Activated B cell treated with CpG ODN at 0.5 μM for 24 hours (primary cell): ENCODE data around the gene KLF13. TPM values are rescaled to one million over a fixed set of nuclear protein-coding genes. Genes with fewer than 3 reads are reported as not detected.
A peak's percentile ranks its signal among the peaks of the same experiment; 100 is the strongest.

ENCODE experiments used
- ATAC-seq: fragments of 200-7000 bp; cut with Tn5 transposase; one replicate; pipeline ENCODE4 v1.10.0; 2021; ENCODE audit warnings: low read depth, mild to moderate bottlenecking, moderate library complexity
- CTCF ChIA-PET: fragments of 350-600 bp; sonication (Branson Sonifier 250); formaldehyde crosslinking; loops from one replicate; lab custom pipeline; 2021; ENCODE audit warnings: antibody characterized with exemption; lab: Charles Lee
- POLR2A ChIA-PET: fragments of 350-600 bp; sonication (Branson Sonifier 250); formaldehyde crosslinking; loops from one replicate; lab custom pipeline; 2021; ENCODE audit warnings: antibody characterized with exemption; lab: Charles Lee
- DNase-seq: peaks from one replicate; pipeline ENCODE4 v3.0.0; 2022
- H3K27ac Mint-ChIP-seq: one replicate; pipeline ENCODE4 v1.8.0; 2020; ENCODE audit warnings: mixed read lengths
- H3K27me3 Mint-ChIP-seq: one replicate; pipeline ENCODE4 v1.8.0; 2021; ENCODE audit warnings: mixed read lengths
- H3K36me3 Mint-ChIP-seq: one replicate; pipeline ENCODE4 v1.8.0; 2021; ENCODE audit warnings: low read depth, mixed read lengths
- H3K4me1 Mint-ChIP-seq: one replicate; pipeline ENCODE4 v1.8.0; 2021; ENCODE audit warnings: mixed read lengths
- H3K4me3 Mint-ChIP-seq: one replicate; pipeline ENCODE4 v1.8.0; 2020; ENCODE audit warnings: mild to moderate bottlenecking, mixed read lengths
- H3K9me3 Mint-ChIP-seq: one replicate; pipeline ENCODE4 v1.8.0; 2020; ENCODE audit warnings: mixed read lengths
- intact Hi-C: fragments of 100-400 bp; cut with micrococcal nuclease; formaldehyde crosslinking; loops from one replicate; pipeline ENCODE4 v1.15.1; 2024
- total RNA-seq: library from RNA; stranded (reverse); gene quantifications from 2 replicates; pipeline ENCODE4 v1.2.3, GENCODE V29; 2022
- TF ChIP-seq, protein P1 (sequence below): fragments of 200-600 bp; IDR thresholded peaks from one replicate; pipeline ENCODE4 v1.8.0; 2022; ENCODE audit warnings: antibody characterized with exemption, mild to moderate bottlenecking

Gene KLF13
- total RNA-seq, 1 donor from 2014 or later: 178 TPM

DNA sequence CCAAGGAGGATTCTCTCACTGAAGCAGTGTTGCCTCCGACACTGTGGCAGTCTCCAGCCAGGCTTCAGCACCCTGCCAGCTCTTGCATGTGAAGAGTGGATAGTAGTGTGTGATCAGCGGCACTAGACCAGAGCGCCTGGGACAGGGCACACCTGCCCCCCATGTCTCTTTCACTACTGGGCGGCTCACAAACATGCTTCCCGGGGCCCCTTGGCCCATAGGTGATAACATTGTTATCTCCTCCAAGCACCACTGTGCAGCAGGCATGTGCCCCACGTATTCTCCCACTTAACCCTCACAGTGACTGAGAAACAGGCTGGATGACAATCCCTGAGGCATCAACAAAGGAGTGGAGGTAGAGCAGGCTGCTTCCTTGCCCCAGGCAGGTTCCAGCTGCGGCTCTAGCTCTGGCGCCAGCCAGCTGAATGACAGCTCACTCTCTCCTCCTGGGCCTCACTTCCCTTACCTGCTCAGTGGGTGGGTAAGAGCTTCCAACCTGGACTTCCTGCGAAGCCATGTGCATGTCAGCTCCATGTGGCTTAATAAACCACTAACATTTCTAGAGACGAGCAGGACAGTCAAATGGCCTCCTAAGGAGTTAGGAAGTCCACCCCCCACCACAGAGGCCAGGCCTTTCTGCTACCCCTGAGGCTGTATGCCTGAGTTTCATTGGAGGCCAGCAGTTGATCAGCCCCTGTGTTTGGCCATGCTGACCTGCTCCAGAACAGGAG is 37.8 kb downstream of the KLF13 start:
- no peaks in the 10 kb centered on the region for H3K9me3 Mint-ChIP-seq
- no peak for ATAC-seq
- TF ChIP-seq, protein P1, sequence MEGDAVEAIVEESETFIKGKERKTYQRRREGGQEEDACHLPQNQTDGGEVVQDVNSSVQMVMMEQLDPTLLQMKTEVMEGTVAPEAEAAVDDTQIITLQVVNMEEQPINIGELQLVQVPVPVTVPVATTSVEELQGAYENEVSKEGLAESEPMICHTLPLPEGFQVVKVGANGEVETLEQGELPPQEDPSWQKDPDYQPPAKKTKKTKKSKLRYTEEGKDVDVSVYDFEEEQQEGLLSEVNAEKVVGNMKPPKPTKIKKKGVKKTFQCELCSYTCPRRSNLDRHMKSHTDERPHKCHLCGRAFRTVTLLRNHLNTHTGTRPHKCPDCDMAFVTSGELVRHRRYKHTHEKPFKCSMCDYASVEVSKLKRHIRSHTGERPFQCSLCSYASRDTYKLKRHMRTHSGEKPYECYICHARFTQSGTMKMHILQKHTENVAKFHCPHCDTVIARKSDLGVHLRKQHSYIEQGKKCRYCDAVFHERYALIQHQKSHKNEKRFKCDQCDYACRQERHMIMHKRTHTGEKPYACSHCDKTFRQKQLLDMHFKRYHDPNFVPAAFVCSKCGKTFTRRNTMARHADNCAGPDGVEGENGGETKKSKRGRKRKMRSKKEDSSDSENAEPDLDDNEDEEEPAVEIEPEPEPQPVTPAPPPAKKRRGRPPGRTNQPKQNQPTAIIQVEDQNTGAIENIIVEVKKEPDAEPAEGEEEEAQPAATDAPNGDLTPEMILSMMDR: no peak
- H3K4me3 Mint-ChIP-seq: peak overlapping the region; percentile 28
- H3K27ac Mint-ChIP-seq: peak overlapping the region; percentile 64
- ChIA-PET CTCF (interaction anchor here (1.2 to 4.0 kb wide), 10 partner anchors 8 to 150 kb away, joined by 3 to 27 read pairs (median 6); no protein-coding TSS in a partner anchor), POLR2A (interaction anchor here (0.6 to 2.6 kb wide), 12 partner anchors 7 to 149 kb away, joined by 3 to 15 read pairs (median 6); partner anchors contain the start of gene KLF13)
- intact Hi-C loops: loop anchor here (2.0 to 10.0 kb wide), 2 partner anchors 28 to 100 kb away; no protein-coding TSS in a partner anchor
- no peaks in the 10 kb centered on the region for H3K27me3 Mint-ChIP-seq
- no peak for DNase-seq
- peaks cover 13% of the 10 kb centered on the region for H3K36me3 Mint-ChIP-seq
- H3K4me1 Mint-ChIP-seq: peaks cover 99% of the 10 kb centered on the region

DNA sequence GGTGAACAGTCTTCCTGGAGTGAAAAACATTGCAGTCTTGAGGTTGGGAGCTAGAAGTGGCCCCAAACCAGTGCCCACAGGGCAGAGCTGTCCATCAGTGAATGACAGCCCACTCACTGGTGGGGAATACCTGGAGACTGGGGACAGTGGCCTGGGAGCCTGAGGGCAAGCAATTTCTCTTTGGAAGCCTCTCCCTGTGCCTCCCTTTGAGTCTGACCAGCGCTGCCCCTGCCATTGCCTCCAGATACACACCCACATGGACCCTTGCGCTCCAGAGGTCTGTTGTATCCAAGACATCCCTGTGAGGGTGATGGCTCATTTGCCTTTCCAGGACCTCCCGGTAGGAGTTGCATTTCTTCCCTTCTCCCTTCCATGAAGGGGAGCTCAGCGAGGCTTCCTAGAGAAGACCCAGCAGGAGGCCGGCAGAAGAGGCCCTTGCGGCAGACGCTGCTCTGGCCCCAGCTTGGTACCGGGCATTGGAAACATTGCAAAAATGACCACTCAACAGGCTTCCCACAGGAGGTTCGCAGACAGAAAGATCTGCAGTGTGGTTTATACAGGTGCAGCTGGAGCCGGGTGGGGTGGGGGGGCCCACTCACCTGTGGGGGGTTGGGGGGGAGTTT is 38.5 kb downstream of the KLF13 start:
- Mint-ChIP-seq H3K36me3 (peaks cover 14% of the 10 kb centered on the region), H3K9me3 (no peaks in the 10 kb centered on the region), H3K4me1 (peaks cover 99% of the 10 kb centered on the region), H3K27ac (peak overlapping the region; percentile 66), H3K4me3 (peak overlapping the region; percentile 67), H3K27me3 (no peaks in the 10 kb centered on the region)
- CTCF ChIA-PET: interaction anchor here (0.7 to 4.0 kb wide), 15 partner anchors 9 to 151 kb away, joined by 3 to 27 read pairs (median 6); partner anchors contain the start of gene KLF13
- POLR2A ChIA-PET: interaction anchor here (0.6 to 2.6 kb wide), 14 partner anchors 8 to 150 kb away, joined by 3 to 15 read pairs (median 6); partner anchors contain the start of gene KLF13
- ATAC-seq (no peak), DNase-seq (no peak)
- TF ChIP-seq, protein P1: no peak
- intact Hi-C loops: loop anchor here (2.0 to 10.0 kb wide), 2 partner anchors 28 to 100 kb away; no protein-coding TSS in a partner anchor

DNA sequence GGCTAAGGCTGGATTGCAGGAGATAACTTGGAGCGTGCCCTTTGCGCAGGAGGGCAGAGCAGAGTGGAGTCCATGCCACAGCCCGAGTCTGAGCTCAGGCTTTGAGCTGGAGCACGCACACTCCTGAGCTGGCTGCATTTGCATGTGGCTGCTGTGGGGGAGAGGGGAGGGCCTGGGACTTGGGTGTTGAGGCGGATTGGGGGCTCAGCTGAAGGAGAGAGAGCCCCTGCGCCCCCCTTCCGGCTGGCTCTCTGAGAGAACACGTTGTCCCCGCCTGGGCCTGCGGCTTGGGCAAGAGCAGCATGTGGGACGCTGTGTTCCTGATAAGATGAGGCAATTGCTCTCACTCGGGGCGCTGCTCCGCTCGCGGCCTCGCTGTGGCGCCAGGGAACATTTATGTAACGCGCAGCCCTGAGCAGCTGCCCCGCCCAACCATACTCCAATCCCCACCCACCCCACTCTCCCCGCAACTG is 39.1 kb downstream of the KLF13 start:
- ChIA-PET CTCF (interaction anchor here (0.7 to 4.0 kb wide), 15 partner anchors 9 to 151 kb away, joined by 3 to 27 read pairs (median 6); partner anchors contain the start of gene KLF13), POLR2A (interaction anchor here (0.6 to 2.6 kb wide), 17 partner anchors 9 to 151 kb away, joined by 3 to 15 read pairs (median 6); partner anchors contain the start of gene KLF13)
- Mint-ChIP-seq H3K27me3 (no peaks in the 10 kb centered on the region), H3K9me3 (no peaks in the 10 kb centered on the region), H3K4me1 (peaks cover 99% of the 10 kb centered on the region), H3K4me3 (peak overlapping the region; percentile 67), H3K36me3 (peaks cover 15% of the 10 kb centered on the region), H3K27ac (peak overlapping the region; percentile 66)
- TF ChIP-seq, protein P1: no peak
- intact Hi-C loops: loop anchor here (1.0 to 10.0 kb wide), 5 partner anchors 27 to 150 kb away; no protein-coding TSS in a partner anchor
- peak; percentile 48 for ATAC-seq
- DNase-seq: peak; percentile 48

DNA sequence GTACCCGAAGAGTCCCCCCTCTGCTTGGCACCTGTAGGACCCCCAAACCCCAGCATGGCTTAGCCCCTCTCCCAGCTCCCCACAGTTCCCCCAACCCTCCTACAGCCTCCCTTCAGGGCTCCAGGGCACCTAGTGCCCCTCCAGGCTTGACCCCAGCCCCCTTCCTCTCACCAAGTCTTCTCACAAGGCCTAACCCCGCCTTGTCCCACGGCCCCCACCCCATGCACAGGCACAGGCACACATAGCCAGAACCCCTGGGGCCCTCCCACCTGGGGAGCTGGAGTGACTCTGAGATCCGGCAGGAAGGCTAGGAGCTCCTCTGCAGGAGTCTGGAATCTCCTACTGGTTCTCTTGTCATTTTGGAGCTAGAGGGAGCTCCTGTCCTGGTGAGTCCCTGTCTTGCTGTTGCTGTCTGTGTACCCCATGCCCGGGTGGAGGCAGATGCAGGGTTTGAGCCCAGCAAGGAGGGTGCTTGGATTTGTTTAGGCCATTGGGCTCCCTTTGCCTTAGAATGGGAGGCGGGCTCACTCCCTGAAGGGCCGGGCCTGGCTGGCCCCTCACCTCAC is 39.6 kb downstream of the KLF13 start:
- CTCF ChIA-PET: interaction anchor here (0.9 to 4.0 kb wide), 12 partner anchors 10 to 151 kb away, joined by 3 to 27 read pairs (median 6); no protein-coding TSS in a partner anchor
- Mint-ChIP-seq H3K4me3 (peak overlapping the region; percentile 67), H3K9me3 (no peaks in the 10 kb centered on the region), H3K27me3 (no peaks in the 10 kb centered on the region), H3K36me3 (peaks cover 17% of the 10 kb centered on the region), H3K27ac (peak overlapping the region; percentile 66), H3K4me1 (peaks cover 99% of the 10 kb centered on the region)
- ATAC-seq (no peak), DNase-seq (no peak)
- TF ChIP-seq, protein P1: no peak
- intact Hi-C loops: loop anchor here (1.0 to 10.0 kb wide), 4 partner anchors 69 to 151 kb away; no protein-coding TSS in a partner anchor
- POLR2A ChIA-PET: interaction anchor here (0.7 to 2.6 kb wide), 14 partner anchors 9 to 377 kb away, joined by 3 to 15 read pairs (median 6); partner anchors contain the start of gene KLF13
